ENCODE data around the gene DIPK2A. TPM values are rescaled to one million over a fixed set of nuclear protein-coding genes. Genes with fewer than 3 reads are reported as not detected.

DIPK2A gene
- total RNA-seq, 2 experiments from 2014 or later = 20.6 to 21.4 TPM

GRCh38 chr3:143977341-143978262 is 6.0 kb downstream of the DIPK2A start:
- Mint-ChIP-seq H3K27ac (peak overlapping the region; percentile 14), H3K36me3 (ENCODE audit: low read depth) (peaks cover 20% of the 10 kb centered on the region), H3K9me3 (no peaks in the 10 kb centered on the region), H3K4me1 (peaks cover 38% of the 10 kb centered on the region), H3K27me3 (no peaks in the 10 kb centered on the region), H3K4me3 (no peak overlapping the region)
- DNase-seq = no peak
- POLR2A ChIA-PET = interaction anchor here (0.6 kb wide), 2 partner anchors 194 to 327 kb away, joined by 3 read pairs; no protein-coding TSS in a partner anchor
- CTCF ChIA-PET = interaction anchor here (1.0 to 1.1 kb wide), 2 partner anchors 9 to 27 kb away, joined by 3 read pairs; no protein-coding TSS in a partner anchor

GRCh38 chr3:143978263-143978631 is 6.6 kb downstream of the DIPK2A start:
- peaks cover 38% of the 10 kb centered on the region for H3K4me1 Mint-ChIP-seq
- ChIA-PET CTCF (no interaction called here), POLR2A (no interaction called here)
- peaks cover 4% of the 10 kb centered on the region for H3K9me3 Mint-ChIP-seq
- H3K36me3 Mint-ChIP-seq (ENCODE audit: low read depth) = peaks cover 23% of the 10 kb centered on the region
- no peak overlapping the region for H3K4me3 Mint-ChIP-seq
- peak overlapping the region; percentile 14 for H3K27ac Mint-ChIP-seq
- H3K27me3 Mint-ChIP-seq = no peaks in the 10 kb centered on the region
- no peak for DNase-seq

DNA sequence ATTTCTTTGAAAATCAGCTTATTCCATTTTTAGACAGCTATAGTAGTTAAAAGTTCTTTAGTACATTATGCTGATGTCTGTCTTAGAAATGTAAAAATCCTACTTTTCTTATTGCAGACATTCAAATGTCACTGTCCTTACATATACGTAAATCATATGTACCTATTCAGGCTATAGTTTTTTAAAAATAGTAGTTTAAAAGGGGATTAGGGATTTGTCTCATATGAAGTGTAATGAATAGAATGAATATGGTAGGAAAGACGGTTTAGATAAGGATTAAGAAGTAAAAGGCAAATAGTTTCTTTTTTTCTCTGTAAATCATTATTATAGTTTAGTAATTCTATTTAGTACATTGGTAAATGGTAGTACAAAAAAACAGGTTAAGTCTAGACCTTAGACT is 7.4 kb downstream of the DIPK2A start:
- no peak overlapping the region for H3K27ac Mint-ChIP-seq
- H3K36me3 Mint-ChIP-seq (ENCODE audit: low read depth) = peaks cover 22% of the 10 kb centered on the region
- H3K4me3 Mint-ChIP-seq = no peak overlapping the region
- H3K9me3 Mint-ChIP-seq = peaks cover 7% of the 10 kb centered on the region
- DNase-seq = no peak
- POLR2A ChIA-PET = no interaction called here
- H3K4me1 Mint-ChIP-seq = peaks cover 33% of the 10 kb centered on the region
- CTCF ChIA-PET = no interaction called here
- no peaks in the 10 kb centered on the region for H3K27me3 Mint-ChIP-seq

- Mint-ChIP-seq H3K36me3 (ENCODE audit: low read depth) (peaks cover 27% of the 10 kb centered on the region), H3K9me3 (peaks cover 7% of the 10 kb centered on the region), H3K4me1 (peaks cover 25% of the 10 kb centered on the region), H3K27ac (no peak overlapping the region), H3K4me3 (no peak overlapping the region), H3K27me3 (no peaks in the 10 kb centered on the region)
- CTCF ChIA-PET = interaction anchor here (1.0 kb wide), 1 partner anchor 8 kb away, joined by 3 read pairs; the partner anchor contains the start of gene DIPK2A
- no peak for DNase-seq
- POLR2A ChIA-PET = no interaction called here
Measured at GRCh38 chr3:143979813-143980212, 8.2 kb downstream of the DIPK2A start.

DNA sequence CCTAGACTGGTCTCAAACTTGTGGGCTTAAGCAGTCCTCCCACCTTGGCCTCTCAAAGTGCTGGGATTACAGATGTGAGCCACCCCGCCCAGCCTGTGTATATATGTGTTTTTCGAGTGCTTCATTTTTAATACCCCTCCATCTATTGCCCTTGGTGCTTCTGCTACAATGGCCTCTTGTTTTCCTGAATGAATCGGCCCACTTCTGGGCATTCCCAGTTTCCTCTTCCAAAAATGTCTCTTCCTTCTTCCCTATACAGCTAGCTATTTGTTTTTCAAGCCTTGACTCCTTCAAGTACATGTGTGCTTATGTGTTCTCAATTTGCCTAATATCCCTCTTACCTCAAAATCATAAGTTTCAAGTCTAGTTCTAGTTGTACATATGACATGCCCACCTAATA is 16.7 kb downstream of the DIPK2A start:
- DNase-seq = no peak
- Mint-ChIP-seq H3K4me3 (no peak overlapping the region), H3K27me3 (no peaks in the 10 kb centered on the region), H3K36me3 (ENCODE audit: low read depth) (peaks cover 42% of the 10 kb centered on the region), H3K27ac (no peak overlapping the region), H3K4me1 (peaks cover 2% of the 10 kb centered on the region), H3K9me3 (peaks cover 2% of the 10 kb centered on the region)
- CTCF ChIA-PET = interaction anchor here (0.5 kb wide), 1 partner anchor 542 kb away, joined by 5 read pairs; no protein-coding TSS in a partner anchor
- POLR2A ChIA-PET = no interaction called here

- Mint-ChIP-seq H3K4me3 (no peak overlapping the region), H3K27me3 (no peaks in the 10 kb centered on the region), H3K27ac (no peak overlapping the region), H3K4me1 (peaks cover 2% of the 10 kb centered on the region), H3K9me3 (no peaks in the 10 kb centered on the region), H3K36me3 (ENCODE audit: low read depth) (peaks cover 42% of the 10 kb centered on the region)
- POLR2A ChIA-PET = no interaction called here
- CTCF ChIA-PET = no interaction called here
- DNase-seq = no peak
Measured at GRCh38 chr3:143989461-143989860, 17.8 kb downstream of the DIPK2A start.

DNA sequence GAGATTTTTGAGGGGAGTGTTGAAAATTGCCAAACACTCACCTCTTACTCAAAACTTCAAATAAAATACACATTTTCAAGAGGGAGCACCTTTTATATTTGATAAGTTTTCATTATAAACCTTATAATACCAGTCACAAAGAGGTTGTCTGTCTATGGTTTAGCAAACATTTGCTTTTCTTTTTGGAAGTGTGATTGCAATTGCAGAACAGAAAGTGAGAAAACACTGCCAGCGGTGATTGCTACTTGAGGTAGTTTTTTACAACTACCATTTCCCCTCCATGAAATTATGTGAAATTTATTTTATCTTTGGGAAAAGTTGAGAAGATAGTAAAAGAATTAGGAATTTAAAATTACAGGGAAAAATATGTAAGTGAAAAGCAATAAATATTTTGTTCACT is 20.1 kb downstream of the DIPK2A start:
- Mint-ChIP-seq H3K4me3 (no peak overlapping the region), H3K27ac (no peak overlapping the region), H3K36me3 (ENCODE audit: low read depth) (peaks cover 33% of the 10 kb centered on the region), H3K27me3 (no peaks in the 10 kb centered on the region), H3K9me3 (no peaks in the 10 kb centered on the region), H3K4me1 (peaks cover 2% of the 10 kb centered on the region)
- ChIA-PET POLR2A (no interaction called here), CTCF (no interaction called here)
- DNase-seq = no peak

- POLR2A ChIA-PET = no interaction called here
- Mint-ChIP-seq H3K4me3 (no peak overlapping the region), H3K27ac (no peak overlapping the region), H3K36me3 (ENCODE audit: low read depth) (peaks cover 11% of the 10 kb centered on the region), H3K27me3 (no peaks in the 10 kb centered on the region), H3K9me3 (no peaks in the 10 kb centered on the region), H3K4me1 (no peaks in the 10 kb centered on the region)
- CTCF ChIA-PET = no interaction called here
- DNase-seq = no peak
Measured at GRCh38 chr3:143998266-143998665, 26.6 kb downstream of the DIPK2A start.

DNA sequence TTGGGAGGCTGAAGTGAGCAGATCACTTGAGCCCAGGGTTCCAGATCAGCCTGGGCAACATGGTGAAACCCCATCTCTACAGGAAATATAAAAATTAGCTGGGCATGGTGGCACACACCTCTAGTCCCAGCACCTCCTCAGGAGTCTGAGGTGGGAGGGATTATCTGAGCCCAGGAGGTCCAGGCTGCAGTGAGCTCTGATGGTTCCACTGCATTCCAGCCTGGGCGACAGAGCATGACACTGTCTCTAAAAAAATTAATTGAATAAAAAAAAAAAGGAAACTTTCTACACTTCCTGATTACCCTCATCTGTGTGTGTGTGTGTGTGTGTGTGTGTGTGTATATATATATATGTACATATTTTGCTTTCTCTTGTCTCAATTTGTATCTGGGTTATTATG is 31.4 kb downstream of the DIPK2A start:
- H3K36me3 Mint-ChIP-seq (ENCODE audit: low read depth) = peaks cover 3% of the 10 kb centered on the region
- no peaks in the 10 kb centered on the region for H3K9me3 Mint-ChIP-seq
- H3K27ac Mint-ChIP-seq = no peak overlapping the region
- ChIA-PET CTCF (no interaction called here), POLR2A (no interaction called here)
- no peaks in the 10 kb centered on the region for H3K4me1 Mint-ChIP-seq
- H3K27me3 Mint-ChIP-seq = no peaks in the 10 kb centered on the region
- H3K4me3 Mint-ChIP-seq = no peak overlapping the region
- DNase-seq = no peak

DNA sequence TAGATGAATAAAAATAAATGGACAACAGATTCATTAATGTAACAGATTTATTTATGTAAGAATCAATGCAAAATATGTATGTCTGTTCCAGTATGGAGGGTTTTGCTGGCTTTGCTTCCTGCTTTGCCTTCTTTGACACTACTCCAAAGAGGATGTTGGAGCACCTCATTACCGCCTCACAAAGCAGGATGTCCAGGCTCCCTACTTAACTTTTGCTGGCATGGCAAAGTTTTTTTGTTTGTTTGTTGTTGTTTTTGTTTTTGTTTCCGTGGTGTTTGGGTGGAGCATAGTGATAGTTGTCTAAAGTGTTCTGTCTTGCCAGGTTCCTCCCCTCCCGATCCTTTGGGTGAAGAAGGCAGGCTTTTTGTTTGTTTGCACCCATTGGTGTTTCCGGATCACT is 38.7 kb downstream of the DIPK2A start:
- POLR2A ChIA-PET = no interaction called here
- CTCF ChIA-PET = no interaction called here
- Mint-ChIP-seq H3K4me3 (no peak overlapping the region), H3K27ac (no peak overlapping the region), H3K27me3 (peaks cover 2% of the 10 kb centered on the region), H3K36me3 (ENCODE audit: low read depth) (no peaks in the 10 kb centered on the region), H3K4me1 (no peaks in the 10 kb centered on the region), H3K9me3 (no peaks in the 10 kb centered on the region)
- DNase-seq = no peak

- CTCF ChIA-PET = no interaction called here
- peaks cover 2% of the 10 kb centered on the region for H3K27me3 Mint-ChIP-seq
- H3K9me3 Mint-ChIP-seq = no peaks in the 10 kb centered on the region
- no peaks in the 10 kb centered on the region for H3K4me1 Mint-ChIP-seq
- H3K27ac Mint-ChIP-seq = no peak overlapping the region
- H3K36me3 Mint-ChIP-seq (ENCODE audit: low read depth) = no peaks in the 10 kb centered on the region
- POLR2A ChIA-PET = no interaction called here
- no peak for DNase-seq
- H3K4me3 Mint-ChIP-seq = no peak overlapping the region
Measured at GRCh38 chr3:144011251-144011799, 39.7 kb downstream of the DIPK2A start.

DNA sequence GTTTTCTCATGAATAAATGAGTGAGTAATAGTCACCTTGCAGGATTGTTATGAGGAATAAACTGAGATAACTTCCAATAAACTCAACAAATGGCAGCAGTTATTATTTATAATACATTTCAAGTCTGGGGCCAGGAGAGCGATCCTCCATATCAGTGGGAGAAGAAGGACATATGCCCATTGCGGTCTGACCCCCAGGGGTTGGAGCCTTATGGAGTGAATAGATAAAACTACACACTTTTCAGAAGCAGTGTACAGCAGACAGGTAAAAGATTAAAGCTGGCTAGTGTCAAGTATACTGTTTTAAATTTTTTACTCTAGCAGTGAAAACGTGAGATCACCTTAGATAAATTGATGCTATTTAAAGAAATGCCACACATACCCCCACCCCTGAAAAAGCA is 43.5 kb downstream of the DIPK2A start:
- Mint-ChIP-seq H3K9me3 (no peaks in the 10 kb centered on the region), H3K27ac (no peak overlapping the region)

DNA sequence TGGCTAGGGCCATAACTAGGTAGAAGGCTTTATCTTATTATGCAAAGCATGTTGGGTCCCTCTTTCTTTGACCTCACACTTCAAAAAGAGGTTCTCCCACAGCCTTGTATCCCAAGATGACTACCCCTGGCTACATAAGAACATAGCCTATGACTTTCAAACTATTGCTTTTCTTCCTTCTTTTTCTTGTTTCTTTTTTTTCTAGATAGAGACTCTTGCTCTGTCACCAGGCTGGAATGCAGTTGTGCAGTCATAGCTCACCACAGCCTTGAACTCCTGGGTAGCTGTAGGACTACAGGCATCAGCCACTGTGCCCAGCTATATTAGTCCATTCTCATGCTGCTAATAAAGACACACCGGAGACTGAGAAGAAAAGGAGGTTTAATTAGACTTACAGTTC is 47.2 kb downstream of the DIPK2A start:
- H3K27ac Mint-ChIP-seq = no peak overlapping the region
- H3K4me1 Mint-ChIP-seq = no peaks in the 10 kb centered on the region
- H3K4me3 Mint-ChIP-seq = no peak overlapping the region
- CTCF ChIA-PET = no interaction called here
- no peak for DNase-seq
- H3K36me3 Mint-ChIP-seq (ENCODE audit: low read depth) = no peaks in the 10 kb centered on the region
- H3K9me3 Mint-ChIP-seq = no peaks in the 10 kb centered on the region
- POLR2A ChIA-PET = no interaction called here
- peaks cover 1% of the 10 kb centered on the region for H3K27me3 Mint-ChIP-seq

More for the DNA sequence above, 43.5 kb downstream of the DIPK2A start:
- Mint-ChIP-seq H3K27me3 (peaks cover 2% of the 10 kb centered on the region), H3K36me3 (ENCODE audit: low read depth) (no peaks in the 10 kb centered on the region), H3K4me1 (no peaks in the 10 kb centered on the region), H3K4me3 (no peak overlapping the region)
- ChIA-PET CTCF (no interaction called here), POLR2A (no interaction called here)
- no peak for DNase-seq
